HG03025 (cell line): ENCODE measurements around the gene ACSF3.
"Not testable (repeated sequence)": the region's sequence is repeated elsewhere in the genome, so short reads cannot be mapped to it uniquely, and the experiment has no call there.

Source experiments
- ATAC-seq: cut with Tn5 transposase; IDR thresholded peaks from one replicate; pipeline ENCODE4 v1.9.1; 2021; ENCODE audit warnings: mild to moderate bottlenecking, moderate library complexity; ENCODE audit not compliant: unreplicated experiment, low FRiP score

Gene ACSF3

DNA sequence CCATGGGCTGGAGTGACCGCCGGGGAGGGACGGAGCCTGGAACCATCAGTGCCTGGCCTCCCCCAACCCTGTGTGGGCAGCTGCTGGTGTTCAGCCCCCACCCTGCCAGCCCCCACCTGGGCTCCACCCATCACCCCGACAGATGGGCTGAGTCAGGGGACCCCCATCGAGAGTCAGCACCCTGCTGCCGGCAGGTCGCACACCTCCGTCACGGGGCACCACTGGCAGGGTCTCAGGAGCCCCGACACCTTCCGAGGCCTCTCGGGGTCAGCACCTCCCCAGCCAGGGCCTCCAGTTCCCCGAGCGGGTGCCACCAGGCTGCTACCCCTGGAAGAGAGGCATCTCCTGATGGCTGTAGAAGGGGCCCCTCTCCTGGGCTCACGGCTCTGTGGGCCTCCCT is 38.3 kb upstream of the ACSF3 start:
- no peak for ATAC-seq

DNA sequence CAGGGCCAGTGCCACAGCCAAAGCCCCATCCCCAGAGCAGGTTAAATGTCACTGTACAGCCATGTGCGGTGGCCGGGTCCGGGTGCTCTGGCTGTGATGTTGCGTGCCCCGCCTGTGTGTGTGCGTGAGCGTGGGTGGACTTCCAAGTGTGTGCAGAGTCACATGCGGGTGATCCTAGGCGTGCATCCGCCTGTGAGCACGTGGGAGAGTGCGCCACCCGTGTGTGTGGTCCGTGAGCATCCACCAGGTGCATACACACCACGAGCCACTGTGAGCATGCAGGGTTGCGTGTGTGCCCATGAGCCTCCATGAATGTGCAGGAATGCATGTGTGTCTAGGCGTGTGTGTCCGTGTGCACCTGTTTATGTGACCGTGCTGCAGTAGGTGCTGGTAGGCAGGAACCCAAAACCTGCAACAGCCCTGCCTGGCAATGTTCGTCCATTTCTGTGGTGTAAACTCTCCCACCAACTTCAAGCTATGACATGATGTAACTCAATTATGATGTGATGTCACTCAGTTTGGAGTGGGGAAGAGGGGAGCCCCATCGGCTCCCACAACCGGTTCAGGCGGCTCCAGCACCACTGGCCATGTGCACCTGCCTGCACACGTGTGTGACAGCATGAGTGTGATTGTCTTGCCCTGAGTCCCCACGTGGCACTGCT is 37.6 kb upstream of the ACSF3 start:
- ATAC-seq: no peak

DNA sequence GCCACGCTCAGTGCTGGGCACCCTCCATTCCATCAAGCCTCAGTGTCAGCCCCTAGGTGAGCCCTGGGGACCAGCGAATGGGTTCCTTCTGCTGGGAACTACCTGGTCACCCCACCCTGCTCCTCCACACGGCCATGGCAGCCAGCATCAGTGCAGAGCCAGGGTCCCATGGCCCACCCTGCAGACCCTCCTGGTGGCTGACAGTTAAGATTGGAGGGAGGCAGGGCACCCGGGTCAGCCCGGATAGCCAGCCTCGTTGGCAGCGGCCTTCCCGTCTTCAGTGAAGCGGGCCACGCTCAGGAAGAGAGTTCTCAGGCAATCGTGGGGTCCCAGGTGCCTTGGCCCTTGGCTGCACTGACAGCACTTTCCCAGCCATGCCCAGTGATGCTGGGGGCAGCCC is 37.1 kb upstream of the ACSF3 start:
- ATAC-seq: no peak

DNA sequence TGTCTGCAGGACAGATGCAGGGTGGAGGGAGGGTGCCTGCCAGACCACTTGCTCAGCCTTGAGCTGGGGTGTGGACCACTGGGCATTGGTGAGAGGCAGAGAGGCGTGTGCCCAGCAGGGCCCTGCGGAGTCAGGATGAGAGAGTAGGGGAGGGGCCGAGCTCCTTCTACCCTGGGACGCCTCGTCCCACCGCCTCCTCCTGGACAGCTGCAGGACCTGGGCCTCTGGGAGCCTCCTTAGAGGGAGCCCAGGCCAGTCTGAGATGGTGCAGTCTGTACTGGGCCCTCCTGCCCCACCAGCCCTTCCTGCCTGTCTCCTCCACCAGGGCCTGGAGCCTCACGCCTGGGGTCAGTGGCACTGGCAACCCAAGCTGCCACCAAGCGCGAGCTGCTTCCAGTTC is 35.9 kb upstream of the ACSF3 start:
- no peak for ATAC-seq

- no peak for ATAC-seq
Measured at GRCh38 chr16:89058812-89059211, 34.8 kb upstream of the ACSF3 start.

GRCh38 chr16:89060207-89060794 is 33.4 kb upstream of the ACSF3 start:
- ATAC-seq: no peak

GRCh38 chr16:89061086-89061485 is 32.6 kb upstream of the ACSF3 start:
- ATAC-seq: no peak

GRCh38 chr16:89061590-89062380 is 31.9 kb upstream of the ACSF3 start:
- ATAC-seq: no peak

- no peak for ATAC-seq
Measured at GRCh38 chr16:89062389-89063345, 31.0 kb upstream of the ACSF3 start.

DNA sequence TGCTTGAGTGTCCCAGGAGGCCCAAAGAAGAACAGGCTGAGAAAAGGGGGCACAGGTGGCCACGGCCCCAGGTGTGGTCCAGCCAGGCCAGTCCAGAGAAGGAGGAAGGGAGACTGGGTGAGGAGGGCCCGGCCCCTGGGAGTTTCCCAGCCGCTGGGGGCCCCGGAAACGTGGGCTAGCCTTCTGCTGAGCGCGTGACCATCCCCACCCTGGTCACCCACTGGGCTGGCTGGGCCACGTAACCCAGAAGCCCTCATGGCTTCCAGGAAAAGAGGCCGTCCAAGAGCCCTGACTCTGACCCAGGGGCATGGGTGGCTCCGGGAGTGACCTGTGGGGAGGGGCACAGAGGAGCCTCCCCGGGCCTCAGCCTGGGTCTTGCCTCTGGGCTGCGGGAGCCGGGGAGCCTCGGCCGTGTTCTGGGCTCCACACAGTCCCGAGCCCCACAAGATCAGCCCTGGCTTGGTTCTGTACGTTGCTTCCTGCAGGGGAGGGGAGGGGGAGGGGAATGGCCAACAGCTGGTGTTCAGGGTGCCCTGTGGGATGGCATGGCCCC is 29.8 kb upstream of the ACSF3 start:
- no peak for ATAC-seq

DNA sequence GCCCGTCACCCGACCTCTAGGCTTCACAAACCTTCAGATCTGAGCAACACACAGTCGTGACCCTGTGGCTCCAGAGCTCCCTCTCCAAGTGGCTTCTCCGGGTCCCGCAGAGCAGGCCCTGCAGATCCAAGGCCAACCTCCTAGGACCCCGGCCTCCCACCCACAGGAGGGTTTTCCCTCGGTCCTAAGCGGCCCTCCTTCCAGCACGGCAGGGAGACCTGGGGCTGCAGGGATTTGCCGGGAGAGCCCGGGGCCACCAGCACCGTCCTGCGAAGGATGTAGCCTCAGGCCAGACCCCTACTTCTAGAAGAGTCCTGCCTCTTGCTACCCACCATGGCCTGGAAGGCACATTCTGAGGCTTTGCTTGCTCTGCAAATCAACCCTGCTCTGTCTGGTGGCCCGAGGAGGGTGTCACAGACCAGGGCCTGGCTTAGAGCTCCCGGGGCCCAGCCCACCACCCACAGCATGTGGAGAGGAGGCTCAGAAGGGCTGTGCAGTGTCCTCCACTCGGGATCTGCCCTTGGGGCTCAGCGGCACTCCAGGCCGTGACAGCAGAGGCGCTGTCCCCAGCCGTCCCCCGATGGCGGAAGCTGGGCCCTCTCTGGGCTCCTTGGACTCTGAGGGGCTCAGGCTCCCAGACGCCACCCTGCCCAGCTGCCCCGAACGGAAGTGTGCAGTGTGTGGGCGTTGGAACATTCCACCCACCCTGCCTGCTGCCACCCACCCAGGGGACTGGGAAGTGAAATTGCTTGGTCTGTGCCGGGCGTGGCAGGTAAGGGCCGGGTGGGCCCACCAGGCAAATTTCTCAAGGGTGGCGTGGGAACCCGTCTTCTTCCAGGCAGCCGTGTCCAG is 28.8 kb upstream of the ACSF3 start:
- no peak for ATAC-seq

DNA sequence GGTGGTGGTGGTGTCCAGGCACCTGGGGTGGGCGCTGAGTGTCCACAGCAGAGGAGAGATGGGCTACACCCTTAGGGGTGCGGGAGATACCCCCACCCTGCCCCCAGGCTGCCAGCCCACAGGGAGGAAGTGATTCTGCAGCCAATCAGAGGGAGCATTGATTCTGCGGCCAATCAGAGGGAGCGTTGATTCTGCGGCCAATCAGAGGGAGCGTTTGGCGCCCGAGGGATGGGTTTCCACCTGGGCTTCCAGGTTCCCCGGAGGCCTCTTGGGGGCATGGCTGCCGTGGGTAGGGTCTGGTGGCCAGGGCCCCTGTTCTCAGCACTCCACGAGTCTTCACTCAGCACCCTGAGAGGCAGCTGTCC is 28.2 kb upstream of the ACSF3 start:
- ATAC-seq: no peak

DNA sequence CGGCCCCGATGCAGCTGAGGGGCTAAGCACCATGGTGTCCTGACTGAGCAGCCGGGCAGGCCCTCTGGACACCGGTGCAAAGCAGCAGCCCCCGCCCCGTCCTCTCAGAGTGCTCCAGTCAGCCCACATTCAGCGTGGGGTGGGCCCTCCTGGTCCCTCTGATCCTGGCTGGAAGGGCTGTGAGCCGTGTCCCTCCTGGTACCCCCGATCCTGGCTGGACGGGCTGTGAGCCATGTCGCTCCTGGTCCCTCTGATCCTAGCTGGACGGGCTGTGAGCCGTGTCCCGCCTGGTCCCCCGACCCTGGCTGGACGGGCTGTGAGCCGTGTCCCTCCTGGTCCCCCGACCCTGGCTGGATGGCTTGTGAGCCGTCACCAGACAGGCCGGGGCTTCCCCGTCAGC is 26.9 kb upstream of the ACSF3 start:
- no peak for ATAC-seq

DNA sequence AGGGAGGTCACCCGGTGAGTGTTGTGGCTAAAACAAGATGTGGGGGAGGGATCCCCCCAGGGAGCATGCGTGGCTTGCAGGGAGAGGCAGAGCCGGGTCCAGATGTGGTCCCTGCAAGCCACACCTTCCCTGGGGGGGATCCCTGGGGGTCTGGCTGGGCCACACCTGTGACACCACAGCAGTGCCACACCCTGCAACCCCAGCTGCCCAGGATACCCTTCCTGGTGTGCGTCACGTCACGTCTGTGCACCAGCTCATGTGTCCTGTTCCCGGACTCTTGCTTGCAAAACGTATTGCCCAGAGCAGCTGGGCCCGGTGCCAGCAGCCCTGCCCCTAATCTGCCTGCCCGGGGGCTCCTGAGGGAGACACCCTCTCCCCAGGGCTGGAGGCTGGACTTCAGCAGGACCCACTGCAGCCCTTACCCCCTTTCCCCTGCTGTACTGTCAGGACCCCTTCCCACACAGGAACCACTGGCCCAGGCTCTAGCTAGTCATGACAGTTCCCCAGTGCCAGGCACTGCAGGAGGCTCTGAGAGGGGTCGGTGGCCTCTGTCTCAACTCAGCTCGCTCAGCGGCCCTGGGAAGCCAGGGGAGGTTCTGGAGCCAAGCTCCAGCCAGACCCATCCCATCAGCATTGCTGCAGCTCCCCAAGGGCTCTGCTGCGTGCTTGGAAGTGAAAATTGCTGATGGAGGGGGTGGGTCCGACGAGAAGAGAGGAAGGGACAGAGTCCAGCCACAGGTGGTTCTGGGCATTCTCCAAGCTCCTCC is 25.8 kb upstream of the ACSF3 start:
- no peak for ATAC-seq

DNA sequence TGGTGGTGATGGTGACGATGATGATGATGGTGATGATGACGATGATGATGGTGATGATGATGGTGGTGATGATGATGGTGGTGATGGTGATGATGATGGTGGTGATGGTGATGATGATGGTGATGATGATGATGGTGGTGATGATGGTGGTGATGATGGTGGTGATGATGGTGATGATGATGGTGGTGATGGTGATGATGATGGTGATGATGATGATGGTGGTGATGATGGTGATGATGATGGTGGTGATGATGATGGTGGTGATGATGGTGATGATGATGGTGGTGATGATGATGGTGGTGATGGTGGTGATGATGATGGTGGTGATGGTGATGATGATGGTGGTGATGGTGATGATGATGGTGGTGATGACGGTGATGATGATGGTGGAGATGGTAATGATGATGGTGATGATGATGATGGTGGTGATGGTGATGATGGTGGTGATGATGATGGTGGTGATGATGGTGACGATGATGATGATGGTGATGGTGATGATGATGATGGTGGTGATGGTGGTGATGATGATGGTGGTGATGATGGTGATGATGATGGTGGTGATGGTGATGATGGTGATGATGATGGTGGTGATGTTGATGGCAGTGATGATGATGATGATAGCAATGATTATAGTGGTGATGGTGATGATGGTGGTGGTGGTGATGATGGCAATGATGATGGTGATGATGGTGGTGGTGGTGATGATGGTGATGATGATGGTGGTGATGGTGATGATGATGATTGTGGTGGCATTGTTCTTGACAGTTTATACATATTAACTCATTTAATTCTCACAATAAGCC is 24.6 kb upstream of the ACSF3 start:
- not testable (repeated sequence) for ATAC-seq

DNA sequence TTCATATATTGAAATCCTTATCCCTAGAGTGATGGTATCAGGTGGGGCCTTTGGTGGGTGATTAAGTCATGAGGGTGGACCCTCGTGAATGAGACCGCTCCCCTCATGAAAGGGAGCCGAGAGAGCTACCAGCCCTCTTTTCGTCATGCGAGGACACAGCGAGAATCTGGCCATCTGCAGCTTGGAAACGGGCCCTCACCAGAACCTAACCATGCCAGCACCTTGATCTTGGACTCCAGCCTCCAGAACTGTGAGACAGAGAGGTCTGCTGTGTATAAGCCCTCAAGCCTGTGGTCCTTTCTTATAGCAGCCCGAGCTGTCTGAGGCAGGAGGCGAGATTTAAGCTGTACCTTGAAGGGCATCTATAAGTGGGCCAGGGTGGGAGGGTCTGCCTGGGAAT is 23.7 kb upstream of the ACSF3 start:
- ATAC-seq: no peak

- no peak for ATAC-seq
Measured at GRCh38 chr16:89070590-89070989, 23.1 kb upstream of the ACSF3 start.
